Liver (tissue), 9 donors: ENCODE results near the gene OTOGL. TPM values are rescaled to one million over a fixed set of nuclear protein-coding genes. Genes with fewer than 3 reads are reported as not detected.

Experiments
- DNase-seq: peaks from one replicate; pipeline ENCODE4 v3.0.0-alpha.2; 2017; ENCODE audit warnings: low spot score
- H3K27ac ChIP-seq, 2 donors: one replicate each; pipeline ENCODE4 v1.7.0; 2013; ENCODE audit warnings: inconsistent platforms in 2 of 2, low read length in 2 of 2, control low read depth in 1 of 2, low read depth in 1 of 2, mild to moderate bottlenecking in 1 of 2
- H3K27me3 ChIP-seq, 4 donors: one replicate each; pipeline versions ENCODE4 v1.6.1 to v1.7.0; 2013; ENCODE audit warnings: low read length in 3 of 4, inconsistent platforms in 1 of 4, mild to moderate bottlenecking in 1 of 4, moderate library complexity in 1 of 4; ENCODE audit not compliant: control insufficient read depth in 4 of 4, insufficient read depth in 4 of 4
- H3K36me3 ChIP-seq, 4 donors: one replicate each; pipeline versions ENCODE4 v1.6.1 to v1.7.0; 2013; ENCODE audit warnings: low read length in 3 of 4, mild to moderate bottlenecking in 3 of 4, low read depth in 1 of 4, moderate library complexity in 1 of 4; ENCODE audit not compliant: control insufficient read depth in 4 of 4, insufficient read depth in 3 of 4
- H3K4me1 ChIP-seq, 4 donors: one replicate each; pipeline versions ENCODE4 v1.6.1 to v1.7.0; 2013; ENCODE audit warnings: low read length in 3 of 4, mild to moderate bottlenecking in 3 of 4, moderate library complexity in 1 of 4; ENCODE audit not compliant: control insufficient read depth in 4 of 4, insufficient read depth in 4 of 4
- H3K4me3 ChIP-seq, 3 donors: one replicate each; pipeline versions ENCODE4 v1.6.1 to v1.7.0; 2013; ENCODE audit warnings: low read length in 3 of 3, control low read depth in 1 of 3, low read depth in 1 of 3, mild to moderate bottlenecking in 1 of 3
- H3K9ac ChIP-seq, 2 donors: one replicate each; pipeline ENCODE4 v1.7.0; 2013; ENCODE audit warnings: low read length in 2 of 2, mild to moderate bottlenecking in 2 of 2, moderate library complexity in 2 of 2, control low read depth in 1 of 2, low read depth in 1 of 2
- H3K9me3 ChIP-seq, 4 donors: one replicate each; pipeline versions ENCODE4 v1.6.1 to v1.7.0; 2013; ENCODE audit warnings: low read length in 3 of 4; ENCODE audit not compliant: control insufficient read depth in 4 of 4
- EGR1 ChIP-seq, 2 donors: IDR thresholded peaks; 2 replicates each; pipeline ENCODE4 v1.6.1; 2016 to 2018; ENCODE audit warnings: antibody characterized with exemption in 2 of 2, low read depth in 2 of 2
- FOXA2 ChIP-seq: IDR thresholded peaks from 2 replicates; pipeline ENCODE4 v1.6.1; 2016; ENCODE audit warnings: antibody characterized with exemption
- GABPA ChIP-seq, 2 donors: IDR thresholded peaks in 1 of 2; conservative IDR thresholded peaks in 1 of 2; 2 replicates each; pipeline ENCODE4 v1.6.1; 2016; ENCODE audit warnings: antibody characterized with exemption in 2 of 2, mild to moderate bottlenecking in 1 of 2, moderate library complexity in 1 of 2
- HNF4A ChIP-seq, 2 donors: conservative IDR thresholded peaks; 2 replicates each; pipeline ENCODE4 v1.6.1; 2016; ENCODE audit warnings: antibody characterized with exemption in 2 of 2, mild to moderate bottlenecking in 2 of 2
- HNF4G ChIP-seq: IDR thresholded peaks from 2 replicates; pipeline ENCODE4 v1.6.1; 2016; ENCODE audit warnings: antibody characterized with exemption
- JUND ChIP-seq, 2 donors: IDR thresholded peaks; 2 replicates each; pipeline ENCODE4 v1.6.1; 2016; ENCODE audit warnings: antibody characterized with exemption in 2 of 2
- RAD21 ChIP-seq, 2 donors: IDR thresholded peaks; 2 replicates each; pipeline ENCODE4 v1.6.1; 2016; ENCODE audit warnings: antibody characterized with exemption in 2 of 2, mild to moderate bottlenecking in 2 of 2
- RXRA ChIP-seq, 2 donors: IDR thresholded peaks; 2 replicates each; pipeline ENCODE4 v1.6.1; 2017 to 2018; ENCODE audit warnings: antibody characterized with exemption in 2 of 2, mild to moderate bottlenecking in 1 of 2
- SP1 ChIP-seq: IDR thresholded peaks from 2 replicates; pipeline ENCODE4 v1.6.1; 2018; ENCODE audit warnings: antibody characterized with exemption, mild to moderate bottlenecking
- TAF1 ChIP-seq: conservative IDR thresholded peaks from 2 replicates; pipeline ENCODE4 v1.6.1; 2016; ENCODE audit warnings: antibody characterized with exemption, mild to moderate bottlenecking
- WGBS: extraction: QIAGEN DNeasy Blood & Tissue Kit; methylation state at CpG from one replicate; pipeline ENCODE4 v1.1.7; 2013; 5-methylcytosine and 5-hydroxymethylcytosine counted together
- polyA plus RNA-seq, 2 donors: library from polyadenylated mRNA; stranded (reverse) in 1 of 2; unstranded in 1 of 2; fragments of 200-250 nt in 1 of 2; fragments of >200 nt in 1 of 2; fragmentation: Nextera tagmentation in 1 of 2; extraction: Ambion mirVana in 1 of 2; gene quantifications; one replicate each; pipeline versions ENCODE4 v1.2.1 to v1.2.3, GENCODE V29; 2013 to 2015
- total RNA-seq, 2 donors: library from RNA; depleted of rRNA; stranded (reverse); fragments of >200 nt; gene quantifications; one replicate each; pipeline ENCODE4 v1.2.3, GENCODE V29; 2014
- TF ChIP-seq, protein P1 (sequence below): IDR thresholded peaks from 2 replicates; pipeline ENCODE4 v1.6.1; 2016; ENCODE audit warnings: antibody characterized with exemption
- TF ChIP-seq, protein P2 (sequence below): fragments of 150-350 bp; IDR thresholded peaks from 2 replicates; pipeline ENCODE4 v1.5.1; 2017; ENCODE audit warnings: improper control_type of control experiment, low read depth, low read length; ENCODE audit not compliant: missing input control
- TF ChIP-seq, protein P3 (sequence below): IDR thresholded peaks from 2 replicates; pipeline ENCODE4 v1.6.1; 2016; ENCODE audit warnings: antibody characterized with exemption
- TF ChIP-seq, protein P4 (sequence below): IDR thresholded peaks from 2 replicates; pipeline ENCODE4 v1.6.1; 2016; ENCODE audit warnings: antibody characterized with exemption, mild to moderate bottlenecking
- donor health status: healthy.
- donor health status: healthy.
- donor health status: healthy.
- donor health status: healthy.
- donor health status: healthy.

The OTOGL gene
- total and polyA plus RNA-seq, 4 donors, result 0.01 to 0.09 (median 0.08) TPM; not detected in 1

DNA sequence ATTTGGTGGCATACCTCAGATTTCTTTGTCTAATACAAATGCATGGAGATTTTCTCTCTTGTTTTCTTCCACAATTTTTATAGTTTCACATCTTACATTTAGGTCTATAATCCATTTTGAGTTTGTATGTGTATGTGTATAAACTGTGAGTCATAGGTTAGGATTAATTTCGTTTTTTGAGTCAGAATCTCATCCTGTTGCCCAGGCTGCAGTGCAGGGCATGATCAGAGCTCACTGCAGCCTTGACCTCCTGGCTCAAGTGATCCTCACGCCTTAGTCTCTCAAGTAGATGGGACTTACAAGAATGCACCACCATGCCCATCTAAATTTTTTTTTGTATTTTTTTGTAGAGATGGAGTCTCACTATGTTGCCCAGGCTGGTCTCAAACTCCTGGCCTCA, 71.6 kb downstream of the OTOGL start (continued):
- TF ChIP-seq, protein P1, sequence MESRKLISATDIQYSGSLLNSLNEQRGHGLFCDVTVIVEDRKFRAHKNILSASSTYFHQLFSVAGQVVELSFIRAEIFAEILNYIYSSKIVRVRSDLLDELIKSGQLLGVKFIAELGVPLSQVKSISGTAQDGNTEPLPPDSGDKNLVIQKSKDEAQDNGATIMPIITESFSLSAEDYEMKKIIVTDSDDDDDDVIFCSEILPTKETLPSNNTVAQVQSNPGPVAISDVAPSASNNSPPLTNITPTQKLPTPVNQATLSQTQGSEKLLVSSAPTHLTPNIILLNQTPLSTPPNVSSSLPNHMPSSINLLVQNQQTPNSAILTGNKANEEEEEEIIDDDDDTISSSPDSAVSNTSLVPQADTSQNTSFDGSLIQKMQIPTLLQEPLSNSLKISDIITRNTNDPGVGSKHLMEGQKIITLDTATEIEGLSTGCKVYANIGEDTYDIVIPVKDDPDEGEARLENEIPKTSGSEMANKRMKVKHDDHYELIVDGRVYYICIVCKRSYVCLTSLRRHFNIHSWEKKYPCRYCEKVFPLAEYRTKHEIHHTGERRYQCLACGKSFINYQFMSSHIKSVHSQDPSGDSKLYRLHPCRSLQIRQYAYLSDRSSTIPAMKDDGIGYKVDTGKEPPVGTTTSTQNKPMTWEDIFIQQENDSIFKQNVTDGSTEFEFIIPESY, result no peak
- TF ChIP-seq EGR1 (IDR thresholded peaks at IDR 0.05; ENCODE audit: low read depth in 2 of 2), result no peak
- no peak for TF ChIP-seq JUND (IDR thresholded peaks at IDR 0.05)
- TF ChIP-seq FOXA2, result no peak

DNA sequence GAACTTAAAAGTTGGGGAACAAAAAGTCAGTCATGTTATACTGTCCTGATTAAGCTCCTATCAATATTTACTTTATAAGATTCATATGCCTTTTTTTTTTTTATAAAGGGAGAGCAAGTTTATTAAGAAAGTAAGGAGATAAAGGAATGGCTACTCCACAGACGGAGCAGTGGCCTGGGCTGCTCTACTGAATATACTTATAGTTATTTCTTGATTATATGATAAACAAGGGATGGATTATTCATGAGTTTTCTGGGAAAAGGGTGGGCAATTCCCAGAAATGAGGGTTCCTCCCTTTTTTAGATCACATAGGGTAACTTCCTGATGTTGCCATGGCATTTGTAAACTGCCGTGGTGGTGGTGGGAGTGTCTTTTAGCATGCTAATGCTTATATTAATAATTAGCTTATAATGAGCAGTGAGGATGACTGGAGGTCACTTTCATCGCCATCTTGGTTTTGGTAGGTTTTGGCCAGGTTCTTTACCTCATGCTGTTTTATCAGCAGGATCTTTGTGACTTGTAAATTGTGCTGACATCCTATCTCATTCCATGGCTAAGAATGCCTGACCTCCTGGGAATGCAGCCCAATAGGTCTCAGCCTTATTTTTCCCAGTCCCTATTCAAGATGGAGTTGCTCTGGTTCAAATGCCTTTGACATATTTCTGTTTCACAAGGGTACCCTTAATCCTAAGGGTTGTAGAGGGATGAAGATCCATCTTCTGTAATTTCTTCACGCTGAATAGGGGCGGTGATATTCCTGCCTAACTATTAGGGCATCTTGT, 73.9 kb downstream of the OTOGL start:
- Histone ChIP-seq H3K27ac (no peak overlapping the region), H3K9ac (no peak overlapping the region), H3K36me3 (no peaks in the 10 kb centered on the region), H3K9me3 (no peaks in the 10 kb centered on the region), H3K4me3 (no peak overlapping the region), H3K4me1 (no peaks in the 10 kb centered on the region), H3K27me3 (no peaks in the 10 kb centered on the region)
- DNase-seq, result no peak
- WGBS, result 76% methylated on average over 5 of the region's 5 CpGs
- TF ChIP-seq HNF4A (conservative IDR thresholded peaks at IDR 0.05) (no peak), FOXA2 (no peak), RAD21 (IDR thresholded peaks at IDR 0.05) (no peak), HNF4G (no peak), JUND (IDR thresholded peaks at IDR 0.05) (no peak), GABPA (IDR thresholded peaks at IDR 0.05 in 1 of 2, conservative IDR thresholded peaks at IDR 0.05 in 1 of 2) (no peak)
- TF ChIP-seq, protein P2, sequence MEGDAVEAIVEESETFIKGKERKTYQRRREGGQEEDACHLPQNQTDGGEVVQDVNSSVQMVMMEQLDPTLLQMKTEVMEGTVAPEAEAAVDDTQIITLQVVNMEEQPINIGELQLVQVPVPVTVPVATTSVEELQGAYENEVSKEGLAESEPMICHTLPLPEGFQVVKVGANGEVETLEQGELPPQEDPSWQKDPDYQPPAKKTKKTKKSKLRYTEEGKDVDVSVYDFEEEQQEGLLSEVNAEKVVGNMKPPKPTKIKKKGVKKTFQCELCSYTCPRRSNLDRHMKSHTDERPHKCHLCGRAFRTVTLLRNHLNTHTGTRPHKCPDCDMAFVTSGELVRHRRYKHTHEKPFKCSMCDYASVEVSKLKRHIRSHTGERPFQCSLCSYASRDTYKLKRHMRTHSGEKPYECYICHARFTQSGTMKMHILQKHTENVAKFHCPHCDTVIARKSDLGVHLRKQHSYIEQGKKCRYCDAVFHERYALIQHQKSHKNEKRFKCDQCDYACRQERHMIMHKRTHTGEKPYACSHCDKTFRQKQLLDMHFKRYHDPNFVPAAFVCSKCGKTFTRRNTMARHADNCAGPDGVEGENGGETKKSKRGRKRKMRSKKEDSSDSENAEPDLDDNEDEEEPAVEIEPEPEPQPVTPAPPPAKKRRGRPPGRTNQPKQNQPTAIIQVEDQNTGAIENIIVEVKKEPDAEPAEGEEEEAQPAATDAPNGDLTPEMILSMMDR, result no peak
- TF ChIP-seq, protein P3, sequence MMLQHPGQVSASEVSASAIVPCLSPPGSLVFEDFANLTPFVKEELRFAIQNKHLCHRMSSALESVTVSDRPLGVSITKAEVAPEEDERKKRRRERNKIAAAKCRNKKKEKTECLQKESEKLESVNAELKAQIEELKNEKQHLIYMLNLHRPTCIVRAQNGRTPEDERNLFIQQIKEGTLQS, result no peak
- TF ChIP-seq, protein P1, result no peak

DNA sequence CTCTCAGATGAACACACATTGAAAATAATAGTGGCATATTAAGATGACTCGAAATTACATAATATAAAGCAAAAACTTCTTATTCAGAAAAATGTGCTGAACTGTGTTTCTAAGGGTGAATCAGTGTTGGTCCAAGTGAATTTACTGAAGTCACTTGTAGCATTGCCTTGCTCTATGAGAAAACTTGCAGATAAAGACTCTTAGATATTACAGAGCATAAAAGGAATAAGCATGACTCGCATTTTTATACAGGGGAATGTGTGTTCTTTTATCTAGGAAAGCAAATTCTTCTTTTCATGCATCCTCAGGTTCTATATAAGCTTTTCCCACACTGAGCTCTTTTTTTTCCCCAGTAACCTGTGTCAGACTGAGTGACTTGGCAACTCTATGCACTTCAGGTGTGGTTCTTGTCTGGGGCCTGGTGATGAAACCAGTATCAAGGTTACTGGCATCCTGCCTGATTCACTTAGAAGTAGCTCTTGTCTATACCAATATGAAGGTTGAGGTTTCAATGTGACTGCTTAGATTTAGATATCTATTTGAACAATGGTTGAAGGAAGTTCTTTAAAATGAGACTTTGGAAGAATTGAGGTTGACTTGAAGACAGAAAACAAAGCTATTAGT, 76.1 kb downstream of the OTOGL start:
- DNase-seq, result no peak
- Histone ChIP-seq H3K4me3 (no peak overlapping the region), H3K9me3 (no peaks in the 10 kb centered on the region), H3K27ac (no peak overlapping the region), H3K27me3 (no peaks in the 10 kb centered on the region), H3K36me3 (no peaks in the 10 kb centered on the region), H3K4me1 (no peaks in the 10 kb centered on the region), H3K9ac (no peak overlapping the region)
- WGBS, result 81% methylated on average over 2 of the region's 2 CpGs
- no peak for TF ChIP-seq TAF1
- TF ChIP-seq GABPA (IDR thresholded peaks at IDR 0.05 in 1 of 2, conservative IDR thresholded peaks at IDR 0.05 in 1 of 2), result no peak
- no peak for TF ChIP-seq SP1
- no peak for TF ChIP-seq RXRA (IDR thresholded peaks at IDR 0.05)
- no peak for TF ChIP-seq FOXA2
- no peak for TF ChIP-seq EGR1 (IDR thresholded peaks at IDR 0.05; ENCODE audit: low read depth in 2 of 2)
- TF ChIP-seq, protein P4, sequence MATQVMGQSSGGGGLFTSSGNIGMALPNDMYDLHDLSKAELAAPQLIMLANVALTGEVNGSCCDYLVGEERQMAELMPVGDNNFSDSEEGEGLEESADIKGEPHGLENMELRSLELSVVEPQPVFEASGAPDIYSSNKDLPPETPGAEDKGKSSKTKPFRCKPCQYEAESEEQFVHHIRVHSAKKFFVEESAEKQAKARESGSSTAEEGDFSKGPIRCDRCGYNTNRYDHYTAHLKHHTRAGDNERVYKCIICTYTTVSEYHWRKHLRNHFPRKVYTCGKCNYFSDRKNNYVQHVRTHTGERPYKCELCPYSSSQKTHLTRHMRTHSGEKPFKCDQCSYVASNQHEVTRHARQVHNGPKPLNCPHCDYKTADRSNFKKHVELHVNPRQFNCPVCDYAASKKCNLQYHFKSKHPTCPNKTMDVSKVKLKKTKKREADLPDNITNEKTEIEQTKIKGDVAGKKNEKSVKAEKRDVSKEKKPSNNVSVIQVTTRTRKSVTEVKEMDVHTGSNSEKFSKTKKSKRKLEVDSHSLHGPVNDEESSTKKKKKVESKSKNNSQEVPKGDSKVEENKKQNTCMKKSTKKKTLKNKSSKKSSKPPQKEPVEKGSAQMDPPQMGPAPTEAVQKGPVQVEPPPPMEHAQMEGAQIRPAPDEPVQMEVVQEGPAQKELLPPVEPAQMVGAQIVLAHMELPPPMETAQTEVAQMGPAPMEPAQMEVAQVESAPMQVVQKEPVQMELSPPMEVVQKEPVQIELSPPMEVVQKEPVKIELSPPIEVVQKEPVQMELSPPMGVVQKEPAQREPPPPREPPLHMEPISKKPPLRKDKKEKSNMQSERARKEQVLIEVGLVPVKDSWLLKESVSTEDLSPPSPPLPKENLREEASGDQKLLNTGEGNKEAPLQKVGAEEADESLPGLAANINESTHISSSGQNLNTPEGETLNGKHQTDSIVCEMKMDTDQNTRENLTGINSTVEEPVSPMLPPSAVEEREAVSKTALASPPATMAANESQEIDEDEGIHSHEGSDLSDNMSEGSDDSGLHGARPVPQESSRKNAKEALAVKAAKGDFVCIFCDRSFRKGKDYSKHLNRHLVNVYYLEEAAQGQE, result no peak
- TF ChIP-seq, protein P2, result no peak
- no peak for TF ChIP-seq JUND (IDR thresholded peaks at IDR 0.05)
- TF ChIP-seq RAD21 (IDR thresholded peaks at IDR 0.05), result no peak
